Liver (tissue), 9 donors: ENCODE results near the gene TTC33. TPM values are rescaled to one million over a fixed set of nuclear protein-coding genes. Genes with fewer than 3 reads are reported as not detected.

Source experiments
- DNase-seq: peaks from one replicate; pipeline ENCODE4 v3.0.0-alpha.2; 2017; ENCODE audit warnings: low spot score
- H3K27ac ChIP-seq, 2 donors: one replicate each; pipeline ENCODE4 v1.7.0; 2013; ENCODE audit warnings: inconsistent platforms in 2 of 2, low read length in 2 of 2, control low read depth in 1 of 2, low read depth in 1 of 2, mild to moderate bottlenecking in 1 of 2
- H3K27me3 ChIP-seq, 4 donors: one replicate each; pipeline versions ENCODE4 v1.6.1 to v1.7.0; 2013; ENCODE audit warnings: low read length in 3 of 4, inconsistent platforms in 1 of 4, mild to moderate bottlenecking in 1 of 4, moderate library complexity in 1 of 4; ENCODE audit not compliant: control insufficient read depth in 4 of 4, insufficient read depth in 4 of 4
- H3K36me3 ChIP-seq, 4 donors: one replicate each; pipeline versions ENCODE4 v1.6.1 to v1.7.0; 2013; ENCODE audit warnings: low read length in 3 of 4, mild to moderate bottlenecking in 3 of 4, low read depth in 1 of 4, moderate library complexity in 1 of 4; ENCODE audit not compliant: control insufficient read depth in 4 of 4, insufficient read depth in 3 of 4
- H3K4me1 ChIP-seq, 4 donors: one replicate each; pipeline versions ENCODE4 v1.6.1 to v1.7.0; 2013; ENCODE audit warnings: low read length in 3 of 4, mild to moderate bottlenecking in 3 of 4, moderate library complexity in 1 of 4; ENCODE audit not compliant: control insufficient read depth in 4 of 4, insufficient read depth in 4 of 4
- H3K4me3 ChIP-seq, 3 donors: one replicate each; pipeline versions ENCODE4 v1.6.1 to v1.7.0; 2013; ENCODE audit warnings: low read length in 3 of 3, control low read depth in 1 of 3, low read depth in 1 of 3, mild to moderate bottlenecking in 1 of 3
- H3K9ac ChIP-seq, 2 donors: one replicate each; pipeline ENCODE4 v1.7.0; 2013; ENCODE audit warnings: low read length in 2 of 2, mild to moderate bottlenecking in 2 of 2, moderate library complexity in 2 of 2, control low read depth in 1 of 2, low read depth in 1 of 2
- H3K9me3 ChIP-seq, 4 donors: one replicate each; pipeline versions ENCODE4 v1.6.1 to v1.7.0; 2013; ENCODE audit warnings: low read length in 3 of 4; ENCODE audit not compliant: control insufficient read depth in 4 of 4
- CTCF ChIP-seq: fragments of 150-350 bp; IDR thresholded peaks from 2 replicates; pipeline ENCODE4 v1.5.1; 2017; ENCODE audit warnings: improper control_type of control experiment, low read depth, low read length; ENCODE audit not compliant: missing input control
- EGR1 ChIP-seq, 2 donors: IDR thresholded peaks; 2 replicates each; pipeline ENCODE4 v1.6.1; 2016 to 2018; ENCODE audit warnings: antibody characterized with exemption in 2 of 2, low read depth in 2 of 2
- FOXA1 ChIP-seq: IDR thresholded peaks from 2 replicates; pipeline ENCODE4 v1.6.1; 2016; ENCODE audit warnings: antibody characterized with exemption
- FOXA2 ChIP-seq: IDR thresholded peaks from 2 replicates; pipeline ENCODE4 v1.6.1; 2016; ENCODE audit warnings: antibody characterized with exemption
- GABPA ChIP-seq, 2 donors: IDR thresholded peaks in 1 of 2; conservative IDR thresholded peaks in 1 of 2; 2 replicates each; pipeline ENCODE4 v1.6.1; 2016; ENCODE audit warnings: antibody characterized with exemption in 2 of 2, mild to moderate bottlenecking in 1 of 2, moderate library complexity in 1 of 2
- HNF4A ChIP-seq, 2 donors: conservative IDR thresholded peaks; 2 replicates each; pipeline ENCODE4 v1.6.1; 2016; ENCODE audit warnings: antibody characterized with exemption in 2 of 2, mild to moderate bottlenecking in 2 of 2
- HNF4G ChIP-seq: IDR thresholded peaks from 2 replicates; pipeline ENCODE4 v1.6.1; 2016; ENCODE audit warnings: antibody characterized with exemption
- JUND ChIP-seq, 2 donors: IDR thresholded peaks; 2 replicates each; pipeline ENCODE4 v1.6.1; 2016; ENCODE audit warnings: antibody characterized with exemption in 2 of 2
- NR2F2 ChIP-seq: IDR thresholded peaks from 2 replicates; pipeline ENCODE4 v1.6.1; 2016; ENCODE audit warnings: antibody characterized with exemption
- RAD21 ChIP-seq, 2 donors: IDR thresholded peaks; 2 replicates each; pipeline ENCODE4 v1.6.1; 2016; ENCODE audit warnings: antibody characterized with exemption in 2 of 2, mild to moderate bottlenecking in 2 of 2
- RXRA ChIP-seq, 2 donors: IDR thresholded peaks; 2 replicates each; pipeline ENCODE4 v1.6.1; 2017 to 2018; ENCODE audit warnings: antibody characterized with exemption in 2 of 2, mild to moderate bottlenecking in 1 of 2
- SP1 ChIP-seq: IDR thresholded peaks from 2 replicates; pipeline ENCODE4 v1.6.1; 2018; ENCODE audit warnings: antibody characterized with exemption, mild to moderate bottlenecking
- TAF1 ChIP-seq: conservative IDR thresholded peaks from 2 replicates; pipeline ENCODE4 v1.6.1; 2016; ENCODE audit warnings: antibody characterized with exemption, mild to moderate bottlenecking
- YY1 ChIP-seq: IDR thresholded peaks from 2 replicates; pipeline ENCODE4 v1.6.1; 2016; ENCODE audit warnings: antibody characterized with exemption, mild to moderate bottlenecking
- WGBS: extraction: QIAGEN DNeasy Blood & Tissue Kit; methylation state at CpG from one replicate; pipeline ENCODE4 v1.1.7; 2013; 5-methylcytosine and 5-hydroxymethylcytosine counted together
- polyA plus RNA-seq, 2 donors: library from polyadenylated mRNA; stranded (reverse) in 1 of 2; unstranded in 1 of 2; fragments of 200-250 nt in 1 of 2; fragments of >200 nt in 1 of 2; fragmentation: Nextera tagmentation in 1 of 2; extraction: Ambion mirVana in 1 of 2; gene quantifications; one replicate each; pipeline versions ENCODE4 v1.2.1 to v1.2.3, GENCODE V29; 2013 to 2015
- total RNA-seq, 2 donors: library from RNA; depleted of rRNA; stranded (reverse); fragments of >200 nt; gene quantifications; one replicate each; pipeline ENCODE4 v1.2.3, GENCODE V29; 2014
- TF ChIP-seq, protein P1 (sequence below): IDR thresholded peaks from 2 replicates; pipeline ENCODE4 v1.6.1; 2016; ENCODE audit warnings: antibody characterized with exemption
- TF ChIP-seq, protein P2 (sequence below): IDR thresholded peaks from 2 replicates; pipeline ENCODE4 v1.6.1; 2016; ENCODE audit warnings: antibody characterized with exemption, mild to moderate bottlenecking
- TF ChIP-seq, protein P3 (sequence below): IDR thresholded peaks from 2 replicates; pipeline ENCODE4 v1.6.1; 2016; ENCODE audit warnings: antibody characterized with exemption
- TF ChIP-seq, protein P4 (sequence below): IDR thresholded peaks from 2 replicates; pipeline ENCODE4 v1.6.1; 2016; ENCODE audit warnings: antibody characterized with exemption
- donor health status: healthy.
- donor health status: healthy.
- donor health status: healthy.
- donor health status: healthy.
- donor health status: healthy.

Gene TTC33
- total and polyA plus RNA-seq, 4 donors, result 4.3 to 12.0 (median 7.6) TPM

DNA sequence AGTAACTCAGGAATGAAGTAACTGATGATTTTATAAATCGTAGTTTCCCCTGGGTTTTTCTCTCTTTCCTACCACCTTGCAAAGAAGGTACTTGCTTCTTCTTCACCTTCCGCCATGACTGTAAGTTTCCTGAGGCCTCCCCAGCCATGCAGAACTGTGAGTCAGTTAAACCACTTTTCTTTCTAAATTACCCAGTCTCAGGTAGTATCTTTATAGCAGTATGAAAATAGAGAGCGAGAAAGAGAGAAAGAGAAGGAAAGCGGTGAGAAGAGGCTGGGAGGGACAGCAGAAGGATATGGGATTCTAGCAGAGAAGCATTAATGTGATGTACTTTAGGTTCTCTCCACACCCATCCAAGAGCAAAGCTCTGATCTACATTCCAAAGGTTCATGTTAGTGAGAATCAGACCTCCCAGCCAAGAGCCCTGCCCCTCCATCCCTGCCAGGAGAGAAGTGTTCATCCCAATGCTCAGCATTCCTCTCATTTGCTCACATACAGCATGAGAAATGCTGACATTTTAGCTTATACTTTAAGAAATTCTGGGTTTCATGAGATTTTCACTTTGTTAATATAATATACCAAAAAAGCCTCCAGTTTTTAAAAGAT is 261.0 kb downstream of the TTC33 start:
- H3K27ac ChIP-seq, result no peak overlapping the region
- no peaks in the 10 kb centered on the region for H3K36me3 ChIP-seq
- TF ChIP-seq RXRA (IDR thresholded peaks at IDR 0.05), result no peak
- TF ChIP-seq FOXA2, result no peak
- TF ChIP-seq HNF4A (conservative IDR thresholded peaks at IDR 0.05), result no peak
- TF ChIP-seq, protein P1, sequence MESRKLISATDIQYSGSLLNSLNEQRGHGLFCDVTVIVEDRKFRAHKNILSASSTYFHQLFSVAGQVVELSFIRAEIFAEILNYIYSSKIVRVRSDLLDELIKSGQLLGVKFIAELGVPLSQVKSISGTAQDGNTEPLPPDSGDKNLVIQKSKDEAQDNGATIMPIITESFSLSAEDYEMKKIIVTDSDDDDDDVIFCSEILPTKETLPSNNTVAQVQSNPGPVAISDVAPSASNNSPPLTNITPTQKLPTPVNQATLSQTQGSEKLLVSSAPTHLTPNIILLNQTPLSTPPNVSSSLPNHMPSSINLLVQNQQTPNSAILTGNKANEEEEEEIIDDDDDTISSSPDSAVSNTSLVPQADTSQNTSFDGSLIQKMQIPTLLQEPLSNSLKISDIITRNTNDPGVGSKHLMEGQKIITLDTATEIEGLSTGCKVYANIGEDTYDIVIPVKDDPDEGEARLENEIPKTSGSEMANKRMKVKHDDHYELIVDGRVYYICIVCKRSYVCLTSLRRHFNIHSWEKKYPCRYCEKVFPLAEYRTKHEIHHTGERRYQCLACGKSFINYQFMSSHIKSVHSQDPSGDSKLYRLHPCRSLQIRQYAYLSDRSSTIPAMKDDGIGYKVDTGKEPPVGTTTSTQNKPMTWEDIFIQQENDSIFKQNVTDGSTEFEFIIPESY, result no peak
- no peak for TF ChIP-seq TAF1
- TF ChIP-seq, protein P2, sequence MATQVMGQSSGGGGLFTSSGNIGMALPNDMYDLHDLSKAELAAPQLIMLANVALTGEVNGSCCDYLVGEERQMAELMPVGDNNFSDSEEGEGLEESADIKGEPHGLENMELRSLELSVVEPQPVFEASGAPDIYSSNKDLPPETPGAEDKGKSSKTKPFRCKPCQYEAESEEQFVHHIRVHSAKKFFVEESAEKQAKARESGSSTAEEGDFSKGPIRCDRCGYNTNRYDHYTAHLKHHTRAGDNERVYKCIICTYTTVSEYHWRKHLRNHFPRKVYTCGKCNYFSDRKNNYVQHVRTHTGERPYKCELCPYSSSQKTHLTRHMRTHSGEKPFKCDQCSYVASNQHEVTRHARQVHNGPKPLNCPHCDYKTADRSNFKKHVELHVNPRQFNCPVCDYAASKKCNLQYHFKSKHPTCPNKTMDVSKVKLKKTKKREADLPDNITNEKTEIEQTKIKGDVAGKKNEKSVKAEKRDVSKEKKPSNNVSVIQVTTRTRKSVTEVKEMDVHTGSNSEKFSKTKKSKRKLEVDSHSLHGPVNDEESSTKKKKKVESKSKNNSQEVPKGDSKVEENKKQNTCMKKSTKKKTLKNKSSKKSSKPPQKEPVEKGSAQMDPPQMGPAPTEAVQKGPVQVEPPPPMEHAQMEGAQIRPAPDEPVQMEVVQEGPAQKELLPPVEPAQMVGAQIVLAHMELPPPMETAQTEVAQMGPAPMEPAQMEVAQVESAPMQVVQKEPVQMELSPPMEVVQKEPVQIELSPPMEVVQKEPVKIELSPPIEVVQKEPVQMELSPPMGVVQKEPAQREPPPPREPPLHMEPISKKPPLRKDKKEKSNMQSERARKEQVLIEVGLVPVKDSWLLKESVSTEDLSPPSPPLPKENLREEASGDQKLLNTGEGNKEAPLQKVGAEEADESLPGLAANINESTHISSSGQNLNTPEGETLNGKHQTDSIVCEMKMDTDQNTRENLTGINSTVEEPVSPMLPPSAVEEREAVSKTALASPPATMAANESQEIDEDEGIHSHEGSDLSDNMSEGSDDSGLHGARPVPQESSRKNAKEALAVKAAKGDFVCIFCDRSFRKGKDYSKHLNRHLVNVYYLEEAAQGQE, result no peak
- TF ChIP-seq CTCF, result no peak
- TF ChIP-seq, protein P3, sequence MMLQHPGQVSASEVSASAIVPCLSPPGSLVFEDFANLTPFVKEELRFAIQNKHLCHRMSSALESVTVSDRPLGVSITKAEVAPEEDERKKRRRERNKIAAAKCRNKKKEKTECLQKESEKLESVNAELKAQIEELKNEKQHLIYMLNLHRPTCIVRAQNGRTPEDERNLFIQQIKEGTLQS, result no peak
- TF ChIP-seq NR2F2, result no peak
- TF ChIP-seq EGR1 (IDR thresholded peaks at IDR 0.05; ENCODE audit: low read depth in 2 of 2), result no peak
- TF ChIP-seq, protein P4, sequence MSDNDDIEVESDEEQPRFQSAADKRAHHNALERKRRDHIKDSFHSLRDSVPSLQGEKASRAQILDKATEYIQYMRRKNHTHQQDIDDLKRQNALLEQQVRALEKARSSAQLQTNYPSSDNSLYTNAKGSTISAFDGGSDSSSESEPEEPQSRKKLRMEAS, result no peak
- TF ChIP-seq FOXA1, result no peak
- TF ChIP-seq GABPA (IDR thresholded peaks at IDR 0.05 in 1 of 2, conservative IDR thresholded peaks at IDR 0.05 in 1 of 2), result no peak
- TF ChIP-seq RAD21 (IDR thresholded peaks at IDR 0.05), result no peak
- no peak for TF ChIP-seq SP1
- TF ChIP-seq HNF4G, result no peak
- TF ChIP-seq JUND (IDR thresholded peaks at IDR 0.05), result no peak
- no peak for TF ChIP-seq YY1
- H3K4me1 ChIP-seq, result peaks cover 0 to 2% (median 0%) of the 10 kb centered on the region in 4 donors
- no peak for DNase-seq
- H3K4me3 ChIP-seq, result no peak overlapping the region
- H3K9ac ChIP-seq, result no peak overlapping the region
- no peaks in the 10 kb centered on the region for H3K9me3 ChIP-seq
- H3K27me3 ChIP-seq, result no peaks in the 10 kb centered on the region
- WGBS, result 72% methylated on average over 4 of the region's 4 CpGs
